ENCODE measurements around the gene NXPH1.

- TF ChIP-seq EZH2phosphoT487 (IDR thresholded peaks at IDR 0.05; ENCODE audit: insufficient read depth, low read depth) = no peak
- TF ChIP-seq EZH2 (IDR thresholded peaks at IDR 0.05; ENCODE audit: insufficient read depth, poor library complexity, severe bottlenecking) = no peak
These were observed 269.4 kb downstream of the NXPH1 start for GRCh38 chr7:8702807-8703206.
